Measurements from ENCODE around the gene MAP3K14. TPM values are rescaled to one million over a fixed set of nuclear protein-coding genes. Genes with fewer than 3 reads are reported as not detected.

MAP3K14 gene
- total RNA-seq, 2 experiments from 2014 or later: 25.9 to 33.7 TPM

Other genes starting within 250 kb of the MAP3K14 start
- gene PLCD3, start 184.5 kb downstream of the MAP3K14 start, total RNA-seq: 1 to 10 TPM; 4.2 to 4.9 TPM
- gene ACBD4, start 181.3 kb downstream of the MAP3K14 start, total RNA-seq: 10 to 100 TPM; 24.5 to 25.0 TPM
- gene HEXIM1, start 168.5 kb downstream of the MAP3K14 start, total RNA-seq: 10 to 100 TPM; 33.6 to 33.7 TPM
- 1 to 10 TPM; 6.7 to 7.7 TPM for gene HEXIM2, start 155.1 kb downstream of the MAP3K14 start, total RNA-seq
- gene FMNL1, start 95.1 kb downstream of the MAP3K14 start, total RNA-seq: 100 to 1,000 TPM; 408 to 411 TPM
- under 1 TPM; 0.53 to 0.65 TPM for gene SPATA32, start 54.9 kb downstream of the MAP3K14 start, total RNA-seq
- 100 to 1,000 TPM in 1 of 2 experiments, 10 to 100 TPM in 1; 99.8 to 114 TPM for gene ARHGAP27, start 115.8 kb upstream of the MAP3K14 start, total RNA-seq
- gene PLEKHM1, start 173.7 kb upstream of the MAP3K14 start, total RNA-seq: 10 to 100 TPM; 61.3 to 63.1 TPM